Measurements from ENCODE around the gene TMEM201. TPM values are rescaled to one million over a fixed set of nuclear protein-coding genes. Genes with fewer than 3 reads are reported as not detected.

TMEM201 gene
- total and polyA plus RNA-seq, 9 of the 15 experiments (the other 6 are each of a cell fraction or from before 2014, with no cell fraction given), result 0.42 to 51.3 (median 7.4) TPM

GRCh38 chr1:9593492-9594465 lies 5.1 kb downstream of the TMEM201 start (continued):
- TF ChIP-seq STAG1 (CRISPR knock-in tag; IDR thresholded peaks at IDR 0.05; ENCODE audit: borderline replicate concordance) (no peak), RERE (CRISPR knock-in tag; IDR thresholded peaks at IDR 0.05; ENCODE audit: borderline replicate concordance) (no peak), FOXP4 (CRISPR knock-in tag; IDR thresholded peaks at IDR 0.05; ENCODE audit: borderline replicate concordance) (no peak), NUFIP1 (IDR thresholded peaks at IDR 0.05; ENCODE audit: partially characterized antibody) (no peak), SMARCB1 (IDR thresholded peaks at IDR 0.05; ENCODE audit: insufficient read length, low read depth) (no peak), ZNF785 (CRISPR knock-in tag; IDR thresholded peaks at IDR 0.05) (no peak), KLF10 (CRISPR knock-in tag; IDR thresholded peaks at IDR 0.05) (no peak), PHTF2 (CRISPR knock-in tag; IDR thresholded peaks at IDR 0.05) (no peak), SRF (CRISPR knock-in tag; IDR thresholded peaks at IDR 0.05) (no peak; a peak in 1 of 4 replicates), SMAD2 (IDR thresholded peaks at IDR 0.05; ENCODE audit: low read depth, low read length) (no peak), CREB1 (IDR thresholded peaks at IDR 0.05) (no peak), CREB1 (CRISPR knock-in tag; IDR thresholded peaks at IDR 0.05) (no peak), CGGBP1 (CRISPR knock-in tag; IDR thresholded peaks at IDR 0.05) (no peak)
- TF ChIP-seq, protein P1, sequence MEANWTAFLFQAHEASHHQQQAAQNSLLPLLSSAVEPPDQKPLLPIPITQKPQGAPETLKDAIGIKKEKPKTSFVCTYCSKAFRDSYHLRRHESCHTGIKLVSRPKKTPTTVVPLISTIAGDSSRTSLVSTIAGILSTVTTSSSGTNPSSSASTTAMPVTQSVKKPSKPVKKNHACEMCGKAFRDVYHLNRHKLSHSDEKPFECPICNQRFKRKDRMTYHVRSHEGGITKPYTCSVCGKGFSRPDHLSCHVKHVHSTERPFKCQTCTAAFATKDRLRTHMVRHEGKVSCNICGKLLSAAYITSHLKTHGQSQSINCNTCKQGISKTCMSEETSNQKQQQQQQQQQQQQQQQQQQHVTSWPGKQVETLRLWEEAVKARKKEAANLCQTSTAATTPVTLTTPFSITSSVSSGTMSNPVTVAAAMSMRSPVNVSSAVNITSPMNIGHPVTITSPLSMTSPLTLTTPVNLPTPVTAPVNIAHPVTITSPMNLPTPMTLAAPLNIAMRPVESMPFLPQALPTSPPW (CRISPR knock-in tag; IDR thresholded peaks at IDR 0.05), result peak; percentile 95
- TF ChIP-seq, protein P2, sequence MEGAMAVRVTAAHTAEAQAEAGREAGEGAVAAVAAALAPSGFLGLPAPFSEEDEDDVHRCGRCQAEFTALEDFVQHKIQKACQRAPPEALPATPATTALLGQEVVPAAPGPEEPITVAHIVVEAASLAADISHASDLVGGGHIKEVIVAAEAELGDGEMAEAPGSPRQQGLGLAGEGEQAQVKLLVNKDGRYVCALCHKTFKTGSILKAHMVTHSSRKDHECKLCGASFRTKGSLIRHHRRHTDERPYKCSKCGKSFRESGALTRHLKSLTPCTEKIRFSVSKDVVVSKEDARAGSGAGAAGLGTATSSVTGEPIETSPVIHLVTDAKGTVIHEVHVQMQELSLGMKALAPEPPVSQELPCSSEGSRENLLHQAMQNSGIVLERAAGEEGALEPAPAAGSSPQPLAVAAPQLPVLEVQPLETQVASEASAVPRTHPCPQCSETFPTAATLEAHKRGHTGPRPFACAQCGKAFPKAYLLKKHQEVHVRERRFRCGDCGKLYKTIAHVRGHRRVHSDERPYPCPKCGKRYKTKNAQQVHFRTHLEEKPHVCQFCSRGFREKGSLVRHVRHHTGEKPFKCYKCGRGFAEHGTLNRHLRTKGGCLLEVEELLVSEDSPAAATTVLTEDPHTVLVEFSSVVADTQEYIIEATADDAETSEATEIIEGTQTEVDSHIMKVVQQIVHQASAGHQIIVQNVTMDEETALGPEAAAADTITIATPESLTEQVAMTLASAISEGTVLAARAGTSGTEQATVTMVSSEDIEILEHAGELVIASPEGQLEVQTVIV (CRISPR knock-in tag; IDR thresholded peaks at IDR 0.05; ENCODE audit: borderline replicate concordance), result no peak

Measured in K562 (cell line).